DND-41 (cell line): ENCODE data around the gene MAP2K5.

Source experiments
- ATAC-seq: fragments of 200-7000 bp; cut with Tn5 transposase; 3 replicates; pipeline ENCODE4 v1.9.1; 2021; ENCODE audit warnings: low read depth; ENCODE audit not compliant: insufficient read depth
- DNase-seq: peaks from one replicate; pipeline ENCODE4 v3.0.0-alpha.2; 2020
- H2AFZ ChIP-seq: 2 replicates; pipeline ENCODE4 v1.6.0; 2012; ENCODE audit warnings: low read depth, low read length
- H3K27ac ChIP-seq: 2 replicates; pipeline ENCODE4 v1.5.1; 2012; ENCODE audit warnings: low read length, inconsistent platforms
- H3K27me3 ChIP-seq: fragments of 200-600 bp; sonication (generic); 2 replicates; pipeline ENCODE4 v1.6.0; 2012; ENCODE audit warnings: low read length, mild to moderate bottlenecking, inconsistent platforms; ENCODE audit not compliant: insufficient read depth, poor library complexity
- H3K36me3 ChIP-seq: 2 replicates; pipeline ENCODE4 v1.5.1; 2012; ENCODE audit warnings: low read length, inconsistent platforms; ENCODE audit not compliant: insufficient read depth
- H3K4me1 ChIP-seq: 2 replicates; pipeline ENCODE4 v1.5.1; 2012; ENCODE audit warnings: mild to moderate bottlenecking, low read length; ENCODE audit not compliant: insufficient read depth
- H3K4me2 ChIP-seq: 2 replicates; pipeline ENCODE4 v1.6.0; 2012; ENCODE audit warnings: mild to moderate bottlenecking, moderate library complexity, low read length, inconsistent platforms; ENCODE audit not compliant: insufficient read depth
- H3K4me3 ChIP-seq, 2 experiments: fragments of 200-600 bp in 1 of 2; shearing (Covaris generic) in 1 of 2; 2 replicates each; pipeline ENCODE4 v1.5.1; 2012 to 2016; ENCODE audit warnings: inconsistent platforms in 2 of 2, low read length in 2 of 2, mild to moderate bottlenecking in 2 of 2, low read depth in 1 of 2, moderate library complexity in 1 of 2
- H3K79me2 ChIP-seq: 2 replicates; pipeline ENCODE4 v1.6.0; 2012; ENCODE audit warnings: low read length, inconsistent platforms; ENCODE audit not compliant: insufficient read depth
- H3K9ac ChIP-seq: 2 replicates; pipeline ENCODE4 v1.6.0; 2012; ENCODE audit warnings: low read depth, mild to moderate bottlenecking, inconsistent platforms, low read length, moderate library complexity
- H3K9me3 ChIP-seq: 2 replicates; pipeline ENCODE4 v1.5.1; 2012; ENCODE audit warnings: low read length, moderate library complexity, mild to moderate bottlenecking, inconsistent platforms; ENCODE audit not compliant: insufficient read depth, severe bottlenecking
- H4K20me1 ChIP-seq: 2 replicates; pipeline ENCODE4 v1.6.0; 2012; ENCODE audit warnings: low read length; ENCODE audit not compliant: insufficient read depth
- CTCF ChIP-seq: IDR thresholded peaks from 2 replicates; pipeline ENCODE4 v1.5.1; 2012; ENCODE audit warnings: borderline replicate concordance, low read length, moderate library complexity, mild to moderate bottlenecking; ENCODE audit not compliant: poor library complexity, severe bottlenecking; ENCODE audit errors: extremely low read depth
- EZH2 ChIP-seq: IDR thresholded peaks from 3 replicates; pipeline ENCODE4 v1.6.1; 2012; ENCODE audit warnings: borderline replicate concordance, low read depth, mild to moderate bottlenecking, moderate library complexity, low read length, inconsistent platforms; ENCODE audit not compliant: severe bottlenecking

MAP2K5 gene

GRCh38 chr15:67818464-67818863 is 276.0 kb downstream of the MAP2K5 start:
- Histone ChIP-seq H2AFZ (no peak overlapping the region), H3K79me2 (no peaks in the 10 kb centered on the region), H3K4me3 (no peak overlapping the region), H3K27ac (no peak overlapping the region), H3K27me3 (no peaks in the 10 kb centered on the region), H4K20me1 (no peaks in the 10 kb centered on the region), H3K4me2 (no peak overlapping the region), H3K4me1 (0 out of 2 replicates have a peak, but pooled peaks cover under 1% of the 10 kb centered on the region), H3K9ac (no peak overlapping the region), H3K36me3 (0 out of 2 replicates have a peak, but pooled peaks cover 3% of the 10 kb centered on the region), H3K9me3 (no peaks in the 10 kb centered on the region)
- no peak for DNase-seq
- ATAC-seq, result no peak
- TF ChIP-seq EZH2, result no peak
- TF ChIP-seq CTCF, result no peak

- no peaks in the 10 kb centered on the region for H3K27me3 ChIP-seq
- H3K4me1 ChIP-seq, result 0 out of 2 replicates have a peak, but pooled peaks cover 2% of the 10 kb centered on the region
- no peak overlapping the region for H2AFZ ChIP-seq
- no peaks in the 10 kb centered on the region for H3K79me2 ChIP-seq
- no peak overlapping the region for H3K4me3 ChIP-seq
- no peaks in the 10 kb centered on the region for H3K9me3 ChIP-seq
- H3K36me3 ChIP-seq, result 0 out of 2 replicates have a peak, but pooled peaks cover 3% of the 10 kb centered on the region
- TF ChIP-seq EZH2, result no peak
- TF ChIP-seq CTCF, result no peak
- ATAC-seq (no peak), DNase-seq (no peak)
- H4K20me1 ChIP-seq, result no peaks in the 10 kb centered on the region
- no peak overlapping the region for H3K4me2 ChIP-seq
- H3K9ac ChIP-seq, result no peak overlapping the region
- no peak overlapping the region for H3K27ac ChIP-seq
Observed at GRCh38 chr15:67819636-67820035, 277.1 kb downstream of the MAP2K5 start.

GRCh38 chr15:67820122-67820991 is 277.9 kb downstream of the MAP2K5 start:
- Histone ChIP-seq H3K79me2 (no peaks in the 10 kb centered on the region), H4K20me1 (no peaks in the 10 kb centered on the region), H3K9ac (no peak overlapping the region), H3K9me3 (no peaks in the 10 kb centered on the region), H2AFZ (no peak overlapping the region), H3K36me3 (no peaks in the 10 kb centered on the region), H3K4me1 (0 out of 2 replicates have a peak, but pooled peaks cover 2% of the 10 kb centered on the region), H3K4me3 (no peak overlapping the region), H3K27ac (no peak overlapping the region), H3K27me3 (no peaks in the 10 kb centered on the region), H3K4me2 (no peak overlapping the region)
- no peak for DNase-seq
- TF ChIP-seq EZH2 (no peak), CTCF (no peak)
- ATAC-seq, result no peak
